ENCODE measurements around the gene MRS2. TPM values are rescaled to one million over a fixed set of nuclear protein-coding genes. Genes with fewer than 3 reads are reported as not detected.
A peak's percentile ranks its signal among the peaks of the same experiment; 100 is the strongest.
"Not testable (repeated sequence)": the region's sequence is repeated elsewhere in the genome, so short reads cannot be mapped to it uniquely, and the experiment has no call there.

The MRS2 gene
- total RNA-seq, 1 donor from 2014 or later = 20.5 TPM

DNA sequence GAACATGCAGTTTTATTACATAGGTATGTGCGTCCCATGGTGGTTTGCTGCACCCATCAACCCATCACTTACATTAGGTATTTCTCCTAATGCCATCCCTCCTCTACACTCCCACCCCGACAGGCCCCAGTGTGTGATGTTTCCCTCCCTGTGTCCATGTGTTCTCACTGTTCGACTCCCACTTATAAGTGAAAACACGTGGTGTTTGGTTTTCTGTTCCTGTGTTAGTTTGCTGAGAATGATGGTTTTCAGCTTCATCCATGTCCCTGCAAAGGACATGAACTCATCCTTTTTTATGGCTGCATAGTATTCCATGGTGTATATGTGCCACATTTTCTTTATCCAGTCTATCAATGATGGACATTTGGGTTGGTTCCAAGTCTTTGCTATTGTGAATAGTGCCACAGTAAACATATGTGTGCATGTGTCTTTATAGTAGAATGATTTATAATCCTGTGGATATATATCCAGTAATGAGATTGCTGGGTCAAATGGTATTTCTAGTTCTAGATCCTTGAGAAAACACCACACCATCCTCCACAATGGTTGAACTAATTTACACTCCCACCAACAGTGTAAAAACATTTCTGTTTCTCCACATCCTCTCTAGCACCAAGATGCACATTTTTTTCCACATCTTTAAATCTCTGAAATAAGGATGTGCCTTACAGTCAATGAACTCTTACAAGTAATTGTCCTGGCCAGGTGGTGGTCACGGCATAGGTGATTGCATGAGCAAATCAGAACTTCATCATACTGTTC, 18.2 kb upstream of the MRS2 start:
- DNase-seq (ENCODE audit: low spot score); ATAC-seq; intact Hi-C loops (cut with DNase I): not testable (repeated sequence)

DNA sequence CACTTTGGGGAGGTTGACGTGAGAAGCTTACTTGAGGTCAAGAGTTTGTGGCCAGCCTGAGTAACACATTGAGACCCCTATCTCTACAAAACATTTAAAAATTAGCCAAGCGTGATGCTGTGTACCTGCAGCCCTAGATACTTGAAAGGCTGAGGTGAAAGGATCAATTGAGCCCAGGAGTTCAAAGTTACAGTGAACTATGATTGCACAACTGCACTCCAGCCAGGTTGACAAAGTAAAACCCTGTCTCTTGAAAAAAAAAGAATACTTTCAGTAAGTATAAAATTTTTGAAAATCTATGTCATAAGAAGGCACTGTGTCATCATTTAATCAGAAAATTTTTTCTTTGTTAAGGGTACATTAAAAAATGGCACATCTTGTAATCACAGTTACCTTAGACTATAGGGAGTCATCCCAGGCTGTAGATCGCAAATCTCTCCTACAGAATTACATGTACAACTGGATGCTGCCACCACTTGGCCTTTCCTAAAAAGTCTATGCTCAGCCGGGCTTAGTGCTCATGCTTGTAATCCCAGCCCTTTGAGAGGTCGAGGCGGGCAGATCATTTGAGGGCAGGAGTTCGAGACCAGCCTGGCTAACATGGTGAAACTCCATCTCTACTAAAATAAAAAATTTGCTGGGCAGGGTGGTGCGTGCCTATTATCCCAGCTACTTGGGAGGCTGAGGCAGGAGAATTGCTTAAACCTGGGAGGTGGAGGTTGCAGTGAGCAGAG, 17.0 kb upstream of the MRS2 start:
- no peak for DNase-seq (ENCODE audit: low spot score)
- ATAC-seq = no peak
- intact Hi-C loops (cut with DNase I) = no loop called here

DNA sequence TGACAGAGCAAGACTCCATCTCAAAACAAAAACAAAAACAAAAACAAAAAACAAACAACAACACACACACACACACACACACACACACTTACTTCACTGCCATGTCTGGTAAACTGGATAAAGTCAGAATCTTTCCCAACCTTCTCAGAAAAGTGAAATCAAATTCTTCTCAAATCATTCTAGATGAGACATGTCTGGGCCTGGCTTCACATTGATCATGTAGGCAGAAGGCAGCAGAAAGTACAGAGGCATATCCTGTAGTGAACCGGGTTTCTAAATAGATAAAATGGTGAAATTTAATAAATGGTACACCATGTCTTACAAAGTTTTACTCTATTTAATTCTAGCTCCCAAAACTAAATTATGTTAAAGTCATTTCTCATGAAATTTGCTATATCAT, 14.9 kb upstream of the MRS2 start:
- DNase-seq (ENCODE audit: low spot score) = no peak
- intact Hi-C loops (cut with DNase I) = no loop called here
- ATAC-seq = no peak

DNA sequence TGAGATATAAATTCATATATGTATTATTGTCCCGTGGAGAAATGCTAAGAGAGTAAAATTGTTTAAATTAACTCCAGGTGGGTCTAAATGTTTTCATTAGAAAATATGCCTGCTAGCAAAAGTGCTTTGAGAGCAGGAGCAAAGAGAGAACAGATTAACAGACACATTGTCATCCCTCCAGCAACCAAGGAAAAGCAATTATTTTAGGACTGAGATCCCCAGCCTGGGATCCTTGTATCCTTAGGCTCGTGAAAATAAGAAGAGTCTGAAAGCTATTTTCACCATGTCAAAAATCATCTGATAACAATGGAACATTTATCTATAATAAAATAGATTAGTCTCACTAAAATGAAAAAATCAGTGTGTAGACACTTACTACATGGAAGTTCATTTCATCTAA, 11.5 kb upstream of the MRS2 start:
- DNase-seq (ENCODE audit: low spot score) = no peak
- no peak for ATAC-seq
- intact Hi-C loops (cut with DNase I) = no loop called here

DNA sequence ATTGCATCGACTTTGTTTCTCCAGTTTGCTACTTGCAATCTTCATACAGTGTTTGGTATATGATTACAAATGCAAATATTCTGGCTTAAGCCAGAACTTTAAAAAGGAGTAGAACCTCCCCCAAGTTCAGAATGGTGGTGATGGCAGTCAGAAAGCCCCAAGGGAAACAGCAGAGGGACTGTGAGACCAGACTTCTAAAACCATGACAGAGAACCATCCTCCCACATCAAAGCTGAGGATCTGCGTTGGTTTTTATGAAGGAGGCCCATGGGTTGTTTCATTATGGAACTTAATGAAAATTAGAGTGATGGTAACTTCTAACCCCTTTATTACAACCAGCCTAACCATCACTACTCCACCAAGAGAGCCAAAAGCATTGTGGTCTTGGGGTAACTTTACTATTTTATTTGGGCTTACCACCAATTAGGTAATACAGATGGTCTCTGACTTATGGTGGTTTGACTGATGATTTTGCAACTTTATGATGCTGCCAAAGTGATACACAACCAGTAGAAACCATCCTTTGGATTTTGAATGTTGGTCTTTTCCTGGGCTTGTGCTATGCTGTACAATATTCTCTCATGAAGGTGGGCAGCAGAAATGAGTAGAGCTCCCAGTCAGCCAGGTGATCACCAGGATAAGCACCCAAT, 10.9 kb upstream of the MRS2 start:
- DNase-seq (ENCODE audit: low spot score) (no peak), ATAC-seq (no peak)
- intact Hi-C loops (cut with DNase I) = no loop called here

GRCh38 chr6:24394061-24394779, 8.5 kb upstream of the MRS2 start:
- intact Hi-C loops (cut with DNase I) = no loop called here
- DNase-seq (ENCODE audit: low spot score) (no peak), ATAC-seq (no peak)

- ATAC-seq = peak; percentile 59
- DNase-seq (ENCODE audit: low spot score) = no peak
- intact Hi-C loops (cut with DNase I) = no loop called here
Observed at GRCh38 chr6:24394780-24395437, 7.8 kb upstream of the MRS2 start.

GRCh38 chr6:24396824-24397223, 5.9 kb upstream of the MRS2 start:
- no peak for ATAC-seq
- DNase-seq (ENCODE audit: low spot score) = no peak
- intact Hi-C loops (cut with DNase I) = no loop called here

GRCh38 chr6:24397631-24398030, 5.1 kb upstream of the MRS2 start:
- intact Hi-C loops (cut with DNase I) = no loop called here
- ATAC-seq (no peak), DNase-seq (ENCODE audit: low spot score) (no peak)

GRCh38 chr6:24400045-24401039, 2.4 kb upstream of the MRS2 start:
- DNase-seq (ENCODE audit: low spot score); intact Hi-C loops (cut with DNase I); ATAC-seq: not testable (repeated sequence)

GRCh38 chr6:24401458-24401857, 1.3 kb upstream of the MRS2 start:
- intact Hi-C loops (cut with DNase I) = no loop called here
- ATAC-seq (no peak), DNase-seq (ENCODE audit: low spot score) (no peak)

GRCh38 chr6:24403501-24403824, 727 bp downstream of the MRS2 start:
- intact Hi-C loops (cut with DNase I) = no loop called here
- DNase-seq (ENCODE audit: low spot score) (no peak), ATAC-seq (no peak)

DNA sequence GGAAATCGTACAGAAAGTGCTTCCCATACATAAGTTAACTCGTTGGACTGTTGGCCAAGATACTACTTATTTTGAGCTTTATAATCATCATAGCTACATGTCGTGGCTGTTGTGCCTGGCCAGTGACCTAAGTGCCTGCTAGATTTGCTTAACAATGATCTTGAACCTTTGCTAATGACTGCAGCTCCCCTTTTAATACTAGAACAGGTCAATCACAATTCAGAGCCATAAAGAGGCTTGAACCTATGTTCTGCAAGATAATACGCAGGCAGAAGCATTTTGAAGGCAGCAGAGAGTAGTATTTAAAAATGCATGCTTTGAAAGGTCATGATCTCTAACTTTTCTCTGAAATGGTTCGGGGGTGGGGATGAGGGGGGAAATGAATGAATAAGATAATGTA, 2.5 kb downstream of the MRS2 start:
- intact Hi-C loops (cut with DNase I) = no loop called here
- DNase-seq (ENCODE audit: low spot score) (no peak), ATAC-seq (no peak)

DNA sequence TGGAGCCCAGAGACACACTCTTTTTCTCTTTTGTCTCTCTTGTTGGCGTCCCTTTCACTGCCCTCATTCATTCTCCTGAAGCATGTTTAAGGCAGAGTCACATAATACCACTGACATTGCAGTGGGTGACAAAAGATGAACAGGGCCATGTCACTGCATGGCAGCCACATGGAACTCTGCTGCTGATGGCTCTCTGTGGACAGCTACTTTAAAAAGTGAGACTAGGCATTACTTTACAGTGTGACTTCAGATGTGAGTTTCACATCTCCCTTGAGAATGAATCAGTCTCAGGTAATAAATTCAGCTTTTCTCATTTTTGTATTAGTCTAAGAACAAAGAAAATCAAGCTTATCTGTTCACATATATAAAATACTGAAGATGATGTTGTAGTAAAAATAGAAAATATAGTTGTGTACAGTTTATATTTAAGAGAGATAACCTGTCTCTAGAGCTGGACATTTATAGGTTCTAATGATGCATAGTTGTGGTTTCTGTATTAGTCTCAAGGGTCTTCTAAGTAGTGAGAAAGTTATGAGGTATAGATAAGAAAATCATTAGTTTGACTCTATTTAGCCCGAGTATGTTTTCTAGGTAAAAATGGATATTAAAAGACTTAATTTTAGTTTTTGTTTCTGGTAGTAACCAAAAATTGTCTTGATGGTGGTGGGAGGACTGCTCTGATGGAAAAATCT, 6.1 kb downstream of the MRS2 start:
- intact Hi-C loops (cut with DNase I) = no loop called here
- DNase-seq (ENCODE audit: low spot score) (no peak), ATAC-seq (no peak)

DNA sequence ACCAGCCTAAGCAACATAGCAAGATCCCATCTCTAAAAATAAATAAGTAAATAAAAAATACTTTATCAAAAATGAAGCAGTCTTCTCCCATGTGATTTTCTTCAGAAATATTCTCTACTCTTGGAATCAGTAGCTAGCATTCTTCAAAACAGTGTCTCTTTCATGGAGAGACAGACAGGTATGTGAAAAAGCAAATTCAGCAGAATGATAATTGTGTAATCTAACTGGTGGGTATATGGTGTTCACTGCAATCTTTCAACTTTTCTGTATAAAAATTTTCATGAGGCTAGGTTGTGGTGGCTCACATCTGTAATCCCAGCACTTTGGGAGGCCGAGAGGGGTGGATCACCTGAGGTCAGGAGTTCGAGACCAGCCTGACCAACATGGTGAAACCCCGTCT, 7.9 kb downstream of the MRS2 start:
- no peak for ATAC-seq
- DNase-seq (ENCODE audit: low spot score) = no peak
- intact Hi-C loops (cut with DNase I) = no loop called here

DNA sequence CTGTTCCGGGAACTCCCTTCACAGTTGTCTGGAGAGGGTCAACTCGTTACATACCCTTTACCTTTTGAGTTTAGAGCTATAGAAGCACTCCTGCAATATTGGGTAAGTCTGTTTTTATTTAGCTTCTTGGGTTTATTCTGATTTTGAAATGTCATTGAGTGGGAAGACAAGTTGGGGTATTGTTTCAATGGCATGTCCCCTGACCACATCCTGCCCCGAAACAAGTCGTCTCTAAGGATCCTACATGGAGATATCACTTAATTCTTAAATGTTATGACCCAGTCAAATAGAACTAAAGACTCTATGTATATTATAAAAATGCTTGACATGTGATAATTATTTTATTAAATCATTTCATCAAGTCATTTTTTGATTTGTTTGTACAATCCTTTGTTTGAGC, 9.6 kb downstream of the MRS2 start:
- no peak for ATAC-seq
- intact Hi-C loops (cut with DNase I) = no loop called here
- DNase-seq (ENCODE audit: low spot score) = no peak

DNA sequence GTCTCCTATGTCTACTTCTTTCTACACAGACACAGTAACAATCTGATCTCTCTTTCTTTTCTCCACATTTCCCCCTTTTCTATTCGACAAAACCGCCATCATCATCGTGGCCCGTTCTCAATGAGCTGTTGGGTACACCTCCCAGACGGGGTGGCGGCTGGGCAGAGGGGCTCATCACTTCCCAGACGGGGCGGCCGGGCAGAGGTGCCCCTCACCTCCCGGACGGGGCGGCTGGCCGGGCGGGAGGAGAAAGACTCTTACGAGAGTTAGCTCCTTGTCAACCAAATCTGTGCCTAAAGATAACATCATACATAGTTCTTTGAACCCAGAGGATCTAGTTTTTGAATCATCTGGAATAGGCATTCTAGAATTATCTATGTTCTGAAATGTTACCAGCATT, 11.8 kb downstream of the MRS2 start:
- intact Hi-C loops (cut with DNase I); DNase-seq (ENCODE audit: low spot score); ATAC-seq: not testable (repeated sequence)
